ENCODE measurements around the gene SUPV3L1.
"Not testable (repeated sequence)": the region's sequence is repeated elsewhere in the genome, so short reads cannot be mapped to it uniquely, and the experiment has no call there.

DNA sequence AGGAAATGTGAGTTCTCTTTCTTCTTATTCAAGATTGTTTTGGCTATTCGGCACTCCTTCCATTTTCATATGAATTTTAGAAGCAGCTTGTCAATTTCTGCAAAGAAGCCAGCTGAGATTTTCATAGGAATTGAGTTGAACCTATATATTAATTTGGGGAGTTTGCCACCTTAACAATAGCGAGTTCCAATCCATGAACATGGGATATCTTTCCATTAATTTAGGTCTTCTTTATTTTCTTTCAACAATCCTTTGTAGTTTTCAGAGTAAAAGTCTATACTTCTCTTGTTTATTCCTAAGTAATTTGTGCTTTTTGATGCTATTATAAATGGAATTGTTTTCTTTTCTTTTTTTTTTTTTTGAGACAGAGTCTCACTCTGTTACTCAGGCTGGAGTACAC is 71.4 kb downstream of the SUPV3L1 start:
- TF ChIP-seq, protein P1, sequence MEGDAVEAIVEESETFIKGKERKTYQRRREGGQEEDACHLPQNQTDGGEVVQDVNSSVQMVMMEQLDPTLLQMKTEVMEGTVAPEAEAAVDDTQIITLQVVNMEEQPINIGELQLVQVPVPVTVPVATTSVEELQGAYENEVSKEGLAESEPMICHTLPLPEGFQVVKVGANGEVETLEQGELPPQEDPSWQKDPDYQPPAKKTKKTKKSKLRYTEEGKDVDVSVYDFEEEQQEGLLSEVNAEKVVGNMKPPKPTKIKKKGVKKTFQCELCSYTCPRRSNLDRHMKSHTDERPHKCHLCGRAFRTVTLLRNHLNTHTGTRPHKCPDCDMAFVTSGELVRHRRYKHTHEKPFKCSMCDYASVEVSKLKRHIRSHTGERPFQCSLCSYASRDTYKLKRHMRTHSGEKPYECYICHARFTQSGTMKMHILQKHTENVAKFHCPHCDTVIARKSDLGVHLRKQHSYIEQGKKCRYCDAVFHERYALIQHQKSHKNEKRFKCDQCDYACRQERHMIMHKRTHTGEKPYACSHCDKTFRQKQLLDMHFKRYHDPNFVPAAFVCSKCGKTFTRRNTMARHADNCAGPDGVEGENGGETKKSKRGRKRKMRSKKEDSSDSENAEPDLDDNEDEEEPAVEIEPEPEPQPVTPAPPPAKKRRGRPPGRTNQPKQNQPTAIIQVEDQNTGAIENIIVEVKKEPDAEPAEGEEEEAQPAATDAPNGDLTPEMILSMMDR (IDR thresholded peaks at IDR 0.05): not testable (repeated sequence)
- not testable (repeated sequence) for TF ChIP-seq POLR2A (IDR thresholded peaks at IDR 0.05)

Data from adrenal gland (tissue), 5 donors.